KBM-7 (cell line): ENCODE data around the gene CLTRN.

ENCODE experiments used
- DNase-seq: peaks from one replicate; pipeline ENCODE4 v3.0.0-alpha.2; 2015
- in situ Hi-C: fragments of 300-500 bp; cut with MboI; formaldehyde crosslinking; loops from 2 replicates; pipeline ENCODE4 v1.14.3; 2020; ENCODE audit warnings: low sequenced_read_pairs, low pct_unique_long_range_greater_than_20kb, mixed read lengths

CLTRN gene

GRCh38 chrX:15599461-15599860, 65.1 kb downstream of the CLTRN start:
- DNase-seq: no peak
- in situ Hi-C loops: no loop called here

DNA sequence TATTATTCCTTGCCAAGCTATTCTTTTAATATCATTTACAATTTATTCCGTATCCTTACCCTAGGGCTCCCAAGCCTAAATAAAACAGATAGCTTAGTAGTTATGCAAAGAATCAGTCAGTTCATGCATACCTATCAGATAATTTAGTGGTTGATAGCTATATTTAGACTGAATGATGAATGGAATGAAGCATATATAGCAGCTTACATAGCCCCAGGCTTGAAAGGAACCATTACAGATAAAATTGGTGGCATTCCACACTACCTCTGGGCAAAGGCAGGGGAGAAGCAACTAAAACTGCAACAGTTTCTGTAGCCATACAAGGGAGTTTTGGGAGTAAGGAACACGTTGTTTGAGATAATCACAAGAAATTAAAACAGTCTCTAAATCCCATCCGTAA, 66.6 kb downstream of the CLTRN start:
- no peak for DNase-seq
- in situ Hi-C loops: no loop called here

DNA sequence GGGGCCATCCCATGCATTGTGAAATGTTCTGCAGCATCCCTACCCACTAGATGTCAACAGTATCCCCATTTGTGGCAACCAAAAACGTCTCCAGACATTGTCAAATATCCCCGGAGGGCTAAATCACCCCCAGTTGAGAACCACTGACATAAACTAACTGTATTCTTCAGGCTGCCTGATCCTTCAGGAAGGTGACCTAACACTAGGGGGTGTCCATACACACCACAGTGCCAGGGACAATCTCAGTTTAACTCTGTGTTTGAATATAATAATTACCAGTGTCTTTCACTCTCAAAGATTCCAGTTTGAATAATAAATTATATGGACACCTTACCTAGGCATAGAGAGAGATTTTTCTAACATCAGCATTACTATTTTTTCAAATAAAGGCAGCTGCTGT, 70.2 kb downstream of the CLTRN start:
- in situ Hi-C loops: no loop called here
- DNase-seq: no peak

- no peak for DNase-seq
- in situ Hi-C loops: no loop called here
These were observed 84.5 kb downstream of the CLTRN start for GRCh38 chrX:15579778-15580747.
